HG02943 (cell line): ENCODE results near the gene POLRMT.
"Not testable (repeated sequence)": the region's sequence is repeated elsewhere in the genome, so short reads cannot be mapped to it uniquely, and the experiment has no call there.

Experiments used
- ATAC-seq: cut with Tn5 transposase; IDR thresholded peaks from one replicate; pipeline ENCODE4 v1.9.1; 2021; ENCODE audit warnings: mild to moderate bottlenecking, low read depth, moderate library complexity; ENCODE audit not compliant: unreplicated experiment

The POLRMT gene

GRCh38 chr19:632579-633067, 714 bp downstream of the POLRMT start:
- ATAC-seq: peak; percentile 15

- ATAC-seq: no peak
Measured at GRCh38 chr19:629961-630714, 3.2 kb downstream of the POLRMT start.

GRCh38 chr19:629515-629914, 3.8 kb downstream of the POLRMT start:
- not testable (repeated sequence) for ATAC-seq

- ATAC-seq: no peak
Measured at GRCh38 chr19:628168-628567, 5.2 kb downstream of the POLRMT start.

GRCh38 chr19:626566-626965, 6.8 kb downstream of the POLRMT start:
- ATAC-seq: not testable (repeated sequence)

GRCh38 chr19:625257-625656, 8.1 kb downstream of the POLRMT start:
- no peak for ATAC-seq

- ATAC-seq: no peak
Measured at GRCh38 chr19:624433-625109, 8.8 kb downstream of the POLRMT start.

- no peak for ATAC-seq
Measured at GRCh38 chr19:623974-624373, 9.4 kb downstream of the POLRMT start.

- ATAC-seq: no peak
Measured at GRCh38 chr19:623175-623916, 10.0 kb downstream of the POLRMT start.

- ATAC-seq: no peak
Measured at GRCh38 chr19:622666-623065, 10.7 kb downstream of the POLRMT start.

GRCh38 chr19:621819-622218, 11.5 kb downstream of the POLRMT start:
- no peak for ATAC-seq

GRCh38 chr19:621191-621590, 12.1 kb downstream of the POLRMT start:
- ATAC-seq: not testable (repeated sequence)

GRCh38 chr19:620166-620862, 13.0 kb downstream of the POLRMT start:
- ATAC-seq: no peak

GRCh38 chr19:619286-620002, 13.9 kb downstream of the POLRMT start:
- ATAC-seq: no peak

- no peak for ATAC-seq
Measured at GRCh38 chr19:618674-619285, 14.6 kb downstream of the POLRMT start.

GRCh38 chr19:618247-618619, 15.1 kb downstream of the POLRMT start:
- no peak for ATAC-seq

GRCh38 chr19:617551-618246, 15.6 kb downstream of the POLRMT start:
- ATAC-seq: no peak

GRCh38 chr19:616747-617526, 16.4 kb downstream of the POLRMT start:
- no peak for ATAC-seq
